Astrocyte (in vitro differentiated cells and primary cell): ENCODE results near the gene SLC1A7. TPM values are rescaled to one million over a fixed set of nuclear protein-coding genes. Genes with fewer than 3 reads are reported as not detected.

Experiments
- DNase-seq: peaks from one replicate; pipeline ENCODE4 v3.0.0-alpha.2; 2010; ENCODE audit warnings: low read depth
- FAIRE-seq: peaks from 2 replicates; lab custom pipeline; 2011; peaks lifted over from hg19 to GRCh38; lab: Jason Lieb, UNC
- H2AFZ ChIP-seq: 2 replicates; pipeline ENCODE4 v1.6.0; 2012; ENCODE audit warnings: low read depth, low read length, inconsistent platforms
- H3K27ac ChIP-seq: 2 replicates; pipeline ENCODE4 v1.5.1; 2011; ENCODE audit warnings: low read depth, low read length, inconsistent platforms
- H3K27me3 ChIP-seq: 2 replicates; pipeline ENCODE4 v1.6.0; 2011; ENCODE audit warnings: low read length, inconsistent platforms; ENCODE audit not compliant: insufficient read depth
- H3K36me3 ChIP-seq: 2 replicates; pipeline ENCODE4 v1.5.1; 2011; ENCODE audit warnings: low read length, inconsistent platforms; ENCODE audit not compliant: insufficient read depth
- H3K4me1 ChIP-seq: 2 replicates; pipeline ENCODE4 v1.5.1; 2011; ENCODE audit warnings: low read length, inconsistent platforms; ENCODE audit not compliant: insufficient read depth
- H3K4me2 ChIP-seq: 2 replicates; pipeline ENCODE4 v1.6.0; 2012; ENCODE audit warnings: low read length, inconsistent platforms
- H3K4me3 ChIP-seq: 2 replicates; pipeline ENCODE4 v1.5.1; 2011; ENCODE audit warnings: low read depth, mild to moderate bottlenecking, low read length, inconsistent platforms; ENCODE audit not compliant: insufficient read depth
- H3K79me2 ChIP-seq: 2 replicates; pipeline ENCODE4 v1.6.0; 2012; ENCODE audit warnings: mild to moderate bottlenecking, low read length, inconsistent platforms; ENCODE audit not compliant: insufficient read depth
- H3K9ac ChIP-seq: 2 replicates; pipeline ENCODE4 v1.6.0; 2012; ENCODE audit warnings: mild to moderate bottlenecking, low read length, inconsistent platforms
- H3K9me3 ChIP-seq: 2 replicates; pipeline ENCODE4 v1.5.1; 2012; ENCODE audit warnings: low read depth, mild to moderate bottlenecking, low read length, inconsistent platforms; ENCODE audit not compliant: insufficient read depth
- H4K20me1 ChIP-seq: 2 replicates; pipeline ENCODE4 v1.6.0; 2012; ENCODE audit warnings: low read length, inconsistent platforms; ENCODE audit not compliant: insufficient read depth
- H3K27ac Mint-ChIP-seq: one replicate; pipeline ENCODE4 v1.8.0; 2021; ENCODE audit warnings: mild to moderate bottlenecking, mixed read lengths; ENCODE audit not compliant: unreplicated experiment
- H3K27me3 Mint-ChIP-seq: one replicate; pipeline ENCODE4 v1.8.0; 2021; ENCODE audit warnings: low read depth, mixed read lengths; ENCODE audit not compliant: unreplicated experiment
- H3K36me3 Mint-ChIP-seq: one replicate; pipeline ENCODE4 v1.8.0; 2021; ENCODE audit warnings: low read depth, mixed read lengths; ENCODE audit not compliant: unreplicated experiment
- H3K4me1 Mint-ChIP-seq: one replicate; pipeline ENCODE4 v1.8.0; 2021; ENCODE audit warnings: low read depth, mixed read lengths; ENCODE audit not compliant: unreplicated experiment
- H3K4me3 Mint-ChIP-seq: one replicate; pipeline ENCODE4 v1.8.0; 2021; ENCODE audit warnings: mild to moderate bottlenecking, moderate library complexity, mixed read lengths; ENCODE audit not compliant: unreplicated experiment
- H3K9me3 Mint-ChIP-seq: one replicate; pipeline ENCODE4 v1.8.0; 2021; ENCODE audit warnings: mild to moderate bottlenecking, mixed read lengths; ENCODE audit not compliant: unreplicated experiment
- EZH2 ChIP-seq: IDR thresholded peaks from 2 replicates; pipeline ENCODE4 v1.6.1; 2012; ENCODE audit warnings: mild to moderate bottlenecking, low read length, inconsistent platforms; ENCODE audit not compliant: insufficient read depth
- total RNA-seq: library from RNA; stranded (reverse); gene quantifications from 2 replicates; pipeline ENCODE4 v1.2.1, GENCODE V29; 2021
- TF ChIP-seq, protein P1 (sequence below): IDR thresholded peaks from 2 replicates; pipeline ENCODE4 v1.5.1; 2011; ENCODE audit warnings: low read depth, mild to moderate bottlenecking, inconsistent platforms, low read length, moderate library complexity; ENCODE audit not compliant: insufficient read depth

SLC1A7 gene
- total RNA-seq, 1 donor from 2014 or later = not detected

DNA sequence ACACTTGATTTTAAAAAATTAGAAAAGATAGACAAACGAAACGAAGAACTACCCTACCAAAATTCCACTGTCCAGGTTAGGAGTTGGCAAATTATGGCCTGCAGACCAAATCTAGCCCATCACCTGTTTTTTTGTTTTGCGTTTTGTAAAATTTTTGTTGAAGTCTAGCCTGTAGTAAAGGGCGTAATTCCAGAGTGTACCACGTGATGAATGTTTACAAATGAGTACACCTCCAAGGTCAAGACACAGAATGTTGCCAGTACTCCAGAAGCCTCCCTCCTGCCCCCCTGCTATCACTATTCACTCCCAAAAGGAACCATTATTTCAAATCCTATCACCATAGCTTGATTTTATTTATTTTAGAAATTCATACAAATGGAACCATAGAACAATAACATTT, 97.5 kb downstream of the SLC1A7 start:
- H3K4me3 ChIP-seq = no peak overlapping the region
- peaks cover 9% of the 10 kb centered on the region for H3K36me3 Mint-ChIP-seq
- H3K79me2 ChIP-seq = no peaks in the 10 kb centered on the region
- H3K4me2 ChIP-seq = no peak overlapping the region
- no peak for TF ChIP-seq EZH2
- TF ChIP-seq, protein P1, sequence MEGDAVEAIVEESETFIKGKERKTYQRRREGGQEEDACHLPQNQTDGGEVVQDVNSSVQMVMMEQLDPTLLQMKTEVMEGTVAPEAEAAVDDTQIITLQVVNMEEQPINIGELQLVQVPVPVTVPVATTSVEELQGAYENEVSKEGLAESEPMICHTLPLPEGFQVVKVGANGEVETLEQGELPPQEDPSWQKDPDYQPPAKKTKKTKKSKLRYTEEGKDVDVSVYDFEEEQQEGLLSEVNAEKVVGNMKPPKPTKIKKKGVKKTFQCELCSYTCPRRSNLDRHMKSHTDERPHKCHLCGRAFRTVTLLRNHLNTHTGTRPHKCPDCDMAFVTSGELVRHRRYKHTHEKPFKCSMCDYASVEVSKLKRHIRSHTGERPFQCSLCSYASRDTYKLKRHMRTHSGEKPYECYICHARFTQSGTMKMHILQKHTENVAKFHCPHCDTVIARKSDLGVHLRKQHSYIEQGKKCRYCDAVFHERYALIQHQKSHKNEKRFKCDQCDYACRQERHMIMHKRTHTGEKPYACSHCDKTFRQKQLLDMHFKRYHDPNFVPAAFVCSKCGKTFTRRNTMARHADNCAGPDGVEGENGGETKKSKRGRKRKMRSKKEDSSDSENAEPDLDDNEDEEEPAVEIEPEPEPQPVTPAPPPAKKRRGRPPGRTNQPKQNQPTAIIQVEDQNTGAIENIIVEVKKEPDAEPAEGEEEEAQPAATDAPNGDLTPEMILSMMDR = no peak
- H3K9ac ChIP-seq = no peak overlapping the region
- H2AFZ ChIP-seq = no peak overlapping the region
- H3K27me3 ChIP-seq = no peaks in the 10 kb centered on the region
- H3K36me3 ChIP-seq = peaks cover 4% of the 10 kb centered on the region
- no peaks in the 10 kb centered on the region for H3K9me3 Mint-ChIP-seq
- no peaks in the 10 kb centered on the region for H3K9me3 ChIP-seq
- no peak overlapping the region for H3K4me3 Mint-ChIP-seq
- H4K20me1 ChIP-seq = no peaks in the 10 kb centered on the region
- H3K27ac ChIP-seq = no peak overlapping the region
- no peak overlapping the region for H3K27ac Mint-ChIP-seq
- DNase-seq (no peak), FAIRE-seq (no peak)
- peaks cover 35% of the 10 kb centered on the region for H3K4me1 ChIP-seq
- H3K4me1 Mint-ChIP-seq = peaks cover 26% of the 10 kb centered on the region
- H3K27me3 Mint-ChIP-seq = no peaks in the 10 kb centered on the region

DNA sequence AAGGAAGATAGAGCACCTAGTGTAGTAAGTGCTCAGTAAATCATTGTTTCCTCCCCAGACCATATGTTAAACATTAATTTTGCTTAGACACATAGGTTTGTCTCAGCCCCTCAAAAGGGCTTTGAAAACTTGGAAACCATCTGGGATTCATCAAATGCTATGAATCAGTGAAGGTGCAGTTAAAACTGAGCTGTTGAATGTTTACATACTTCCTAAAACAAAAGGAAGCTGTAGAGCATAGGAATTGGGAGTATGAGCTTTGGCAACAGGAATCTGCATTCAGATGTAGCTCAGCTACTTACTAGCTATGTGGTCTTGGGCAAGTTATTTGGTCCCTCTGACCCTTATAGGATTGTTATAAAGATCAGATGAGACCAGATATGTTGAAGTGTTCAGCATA, 99.2 kb downstream of the SLC1A7 start:
- peak; percentile 86 for DNase-seq
- Histone ChIP-seq H3K4me2 (peak overlapping the region; percentile 35), H3K4me3 (no peak overlapping the region), H3K27me3 (no peaks in the 10 kb centered on the region), H3K36me3 (peaks cover 9% of the 10 kb centered on the region), H3K4me1 (peaks cover 21% of the 10 kb centered on the region), H4K20me1 (no peaks in the 10 kb centered on the region), H2AFZ (no peak overlapping the region), H3K9me3 (no peaks in the 10 kb centered on the region), H3K79me2 (no peaks in the 10 kb centered on the region), H3K9ac (no peak overlapping the region), H3K27ac (peak overlapping the region; percentile 25)
- FAIRE-seq = peak; percentile 78
- Mint-ChIP-seq H3K4me1 (peaks cover 13% of the 10 kb centered on the region), H3K27ac (no peak overlapping the region), H3K4me3 (no peak overlapping the region), H3K27me3 (no peaks in the 10 kb centered on the region), H3K9me3 (no peaks in the 10 kb centered on the region), H3K36me3 (peaks cover 11% of the 10 kb centered on the region)
- TF ChIP-seq, protein P1 = no peak
- TF ChIP-seq EZH2 = no peak

GRCh38 chr1:53038566-53038965, 103.9 kb downstream of the SLC1A7 start:
- Mint-ChIP-seq H3K27ac (no peak overlapping the region), H3K9me3 (no peaks in the 10 kb centered on the region), H3K36me3 (peaks cover 11% of the 10 kb centered on the region), H3K27me3 (no peaks in the 10 kb centered on the region), H3K4me3 (no peak overlapping the region), H3K4me1 (no peaks in the 10 kb centered on the region)
- no peaks in the 10 kb centered on the region for H4K20me1 ChIP-seq
- H3K4me1 ChIP-seq = peaks cover 3% of the 10 kb centered on the region
- H3K9ac ChIP-seq = no peak overlapping the region
- no peak overlapping the region for H2AFZ ChIP-seq
- H3K36me3 ChIP-seq = peaks cover 9% of the 10 kb centered on the region
- H3K4me3 ChIP-seq = no peak overlapping the region
- TF ChIP-seq, protein P1 = no peak
- no peak for TF ChIP-seq EZH2
- no peak overlapping the region for H3K4me2 ChIP-seq
- DNase-seq (no peak), FAIRE-seq (no peak)
- no peaks in the 10 kb centered on the region for H3K79me2 ChIP-seq
- H3K9me3 ChIP-seq = no peaks in the 10 kb centered on the region
- H3K27ac ChIP-seq = no peak overlapping the region
- H3K27me3 ChIP-seq = no peaks in the 10 kb centered on the region

Other genes with a start within 250 kb of the SLC1A7 start
- 6.2 and 9.0 TPM in 2 replicates for gene ECHDC2, start 220.9 kb downstream of the SLC1A7 start, total RNA-seq
- gene SCP2, start 215.4 kb downstream of the SLC1A7 start, total RNA-seq = 89.8 and 93.2 TPM in 2 replicates
- gene PODN, start 80.4 kb downstream of the SLC1A7 start, total RNA-seq = 1.9 and 2.6 TPM in 2 replicates
- 10.4 and 12.7 TPM in 2 replicates for gene CPT2, start 54.2 kb upstream of the SLC1A7 start, total RNA-seq
- gene CZIB, start 78.0 kb upstream of the SLC1A7 start, total RNA-seq = 32.3 and 34.5 TPM in 2 replicates
- gene MAGOH, start 95.9 kb upstream of the SLC1A7 start, total RNA-seq = 34.8 and 35.7 TPM in 2 replicates
- 12.8 and 13.9 TPM in 2 replicates for gene LRP8, start 185.4 kb upstream of the SLC1A7 start, total RNA-seq